Skin epidermis (tissue), 12 donors: ENCODE measurements around the gene ZDBF2.
A peak's percentile ranks its signal among the peaks of the same experiment; 100 is the strongest.
"Not testable (repeated sequence)": the region's sequence is repeated elsewhere in the genome, so short reads cannot be mapped to it uniquely, and the experiment has no call there.

Experiments
- H3K27ac ChIP-seq, 21 experiments: fragments of 200-600 bp; sonication (generic) in 11 of 21; one replicate each; pipeline ENCODE4 v1.5.0; 2020; ENCODE audit warnings: mild to moderate bottlenecking in 3 of 21, inconsistent platforms in 2 of 21, moderate library complexity in 2 of 21
- H3K4me3 ChIP-seq, 7 experiments: fragments of 200-600 bp; sonication (generic) in 2 of 7; one replicate each; pipeline ENCODE4 v1.5.0; 2020; ENCODE audit warnings: inconsistent platforms in 2 of 7, mild to moderate bottlenecking in 2 of 7, moderate library complexity in 1 of 7

ZDBF2 gene

DNA sequence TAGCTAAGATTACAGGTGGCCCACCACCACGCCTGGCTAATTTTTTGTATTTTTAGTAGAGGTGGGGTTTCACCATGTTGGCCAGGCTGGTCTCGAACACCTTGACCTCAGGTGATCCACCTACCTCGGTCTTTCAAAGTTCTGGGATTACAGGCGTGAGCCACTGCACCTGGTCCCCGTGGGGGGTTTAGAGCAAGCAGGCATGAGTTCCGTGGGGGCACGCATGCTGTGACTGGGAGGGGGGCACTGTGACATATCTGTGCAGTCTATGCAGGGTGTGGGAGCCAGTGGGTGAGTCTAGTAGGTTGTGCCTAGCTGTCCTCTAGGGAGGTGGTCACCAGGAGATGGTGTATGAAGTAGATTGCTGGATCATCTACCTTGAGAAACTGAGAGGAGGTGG, 16.6 kb upstream of the ZDBF2 start:
- H3K27ac ChIP-seq: no peak overlapping the region
- H3K4me3 ChIP-seq: no peak overlapping the region

GRCh38 chr2:206258615-206259014, 15.8 kb upstream of the ZDBF2 start:
- not testable (repeated sequence) for H3K4me3 ChIP-seq, H3K27ac ChIP-seq

DNA sequence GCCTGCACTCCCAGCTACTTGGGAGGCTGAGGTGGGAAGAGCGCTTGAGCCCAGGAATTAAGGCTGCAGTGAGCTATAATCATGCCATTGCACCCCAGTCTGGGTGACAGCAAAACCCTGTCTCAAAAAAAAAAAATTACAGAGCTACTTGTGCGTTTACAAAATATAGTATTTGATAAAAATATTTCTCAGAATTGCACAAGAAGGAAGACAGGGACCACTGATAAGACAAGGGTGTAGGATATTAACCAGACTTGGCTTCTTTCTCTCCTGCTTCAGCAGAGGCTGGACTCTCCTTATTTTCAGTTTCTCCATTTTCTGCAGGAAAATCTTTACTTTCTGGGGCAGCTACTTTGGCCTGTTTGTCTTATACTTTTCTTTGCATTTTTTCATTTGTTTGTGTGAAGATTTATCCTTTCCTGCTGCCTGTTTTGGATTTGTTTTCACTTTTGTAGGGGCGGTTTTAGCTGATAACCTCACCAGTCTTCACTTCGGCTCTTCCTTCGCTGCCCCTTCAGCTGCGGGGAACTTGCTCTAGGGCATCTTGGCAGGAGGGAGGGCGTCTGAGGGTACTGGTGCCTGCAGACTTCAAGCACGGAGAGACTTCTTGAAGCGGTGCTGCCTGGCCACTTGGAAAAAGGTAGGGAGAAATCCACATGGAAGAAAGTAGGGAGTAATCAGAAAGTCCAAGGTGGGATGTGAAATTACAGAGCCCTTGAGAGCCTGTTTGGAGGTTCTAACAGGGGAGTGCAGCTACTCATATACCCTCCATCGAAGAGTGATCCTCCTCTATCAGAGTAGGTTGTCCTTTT, 14.9 kb upstream of the ZDBF2 start:
- Histone ChIP-seq H3K4me3 (no peak overlapping the region), H3K27ac (no peak overlapping the region)

GRCh38 chr2:206260188-206261012, 14.1 kb upstream of the ZDBF2 start:
- Histone ChIP-seq H3K27ac (no peak overlapping the region), H3K4me3 (no peak overlapping the region)

- Histone ChIP-seq H3K27ac (no peak overlapping the region), H3K4me3 (no peak overlapping the region)
These were observed 10.4 kb upstream of the ZDBF2 start for GRCh38 chr2:206263959-206264603.

- Histone ChIP-seq H3K4me3 (no peak overlapping the region), H3K27ac (no peak overlapping the region)
These were observed 8.0 kb upstream of the ZDBF2 start for GRCh38 chr2:206266130-206267125.

- Histone ChIP-seq H3K27ac (no peak overlapping the region), H3K4me3 (no peak overlapping the region)
These were observed 6.9 kb upstream of the ZDBF2 start for GRCh38 chr2:206267567-206267966.

DNA sequence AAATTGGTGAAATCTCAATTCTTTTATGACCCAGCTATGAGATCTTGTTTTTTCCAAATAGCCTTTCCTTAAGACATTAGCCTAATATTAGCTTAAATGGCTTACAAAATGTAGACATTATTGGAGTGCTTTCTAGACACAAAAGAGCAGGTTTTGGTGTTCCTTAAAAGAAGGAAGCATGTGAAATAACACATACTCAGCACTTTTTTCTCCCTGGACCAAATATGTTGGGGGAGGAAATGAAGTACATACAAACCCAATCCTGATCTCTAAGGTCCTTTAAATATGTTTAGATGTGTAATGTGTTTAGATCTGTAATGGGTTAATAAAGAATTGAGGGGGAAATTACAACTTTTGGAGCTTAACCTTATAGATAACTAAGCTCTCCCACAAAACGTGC, 3.4 kb upstream of the ZDBF2 start:
- H3K4me3 ChIP-seq: no peak overlapping the region

DNA sequence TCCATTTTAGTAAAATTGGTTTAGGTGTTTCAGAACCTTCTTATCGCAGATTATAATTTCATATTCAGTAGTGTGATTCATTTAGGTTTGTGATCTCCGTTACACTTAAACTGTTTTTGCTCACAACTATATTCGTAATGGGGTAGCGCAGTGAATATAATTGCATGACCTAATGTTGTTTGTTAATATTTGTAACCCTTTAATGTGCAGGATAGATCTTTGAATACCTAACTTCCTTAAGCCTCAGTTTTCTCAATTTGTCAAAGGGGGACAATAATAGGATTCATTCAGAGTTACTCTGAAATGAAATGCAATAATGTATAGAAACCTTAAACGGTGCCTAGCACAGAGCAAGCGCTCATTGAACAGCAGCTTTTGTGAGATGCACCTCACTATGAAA, 558 bp upstream of the ZDBF2 start:
- H3K4me3 ChIP-seq: peak overlapping the region in 6 of 7 experiments; percentile 43 to 66 (median 64)
- H3K27ac ChIP-seq: peak overlapping the region in 1 of 21 experiments; percentile 77

More for the DNA sequence above, 3.4 kb upstream of the ZDBF2 start:
- H3K27ac ChIP-seq: no peak overlapping the region

DNA sequence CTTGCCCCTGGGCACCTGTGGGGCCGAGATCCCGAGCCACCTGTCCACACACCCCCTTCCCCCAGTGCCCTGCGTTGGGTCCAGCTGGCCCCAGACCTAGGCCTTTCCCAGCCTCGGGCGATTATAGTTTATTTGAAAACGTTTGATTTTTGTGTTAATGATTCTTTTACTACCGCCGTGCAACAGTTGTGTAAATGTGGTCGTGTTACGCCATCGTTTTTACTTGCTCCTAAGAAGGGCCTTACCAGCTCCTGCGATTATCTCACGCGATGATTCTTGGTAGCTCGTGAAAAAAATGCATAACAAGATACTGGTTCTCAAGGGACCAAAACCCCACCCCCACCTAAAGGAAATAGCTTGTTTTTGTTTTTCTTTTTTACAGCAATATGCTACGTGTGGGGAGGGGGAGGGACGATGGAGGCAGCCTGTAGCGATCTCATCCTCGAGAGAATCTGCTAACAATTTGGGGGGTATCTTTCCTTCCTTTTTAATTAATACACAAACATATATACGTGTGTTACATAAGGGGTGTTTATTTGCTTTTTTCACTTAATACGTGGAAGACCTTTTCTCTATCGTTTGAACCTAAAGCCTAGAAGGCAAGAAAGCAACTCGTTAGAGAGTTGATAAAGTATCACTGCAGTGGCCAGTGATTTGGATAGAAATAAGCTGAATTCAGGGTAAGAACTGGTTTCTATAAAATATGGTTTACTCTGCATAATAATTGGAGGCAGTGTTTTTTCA, 1.0 kb downstream of the ZDBF2 start:
- H3K27ac ChIP-seq: peak overlapping the region in 16 of 21 experiments; percentile 29 to 80 (median 62)
- H3K4me3 ChIP-seq: peak overlapping the region; percentile 43 to 66 (median 66)

- no peak overlapping the region for H3K27ac ChIP-seq
- no peak overlapping the region for H3K4me3 ChIP-seq
These were observed 1.9 kb downstream of the ZDBF2 start for GRCh38 chr2:206276169-206276942.

DNA sequence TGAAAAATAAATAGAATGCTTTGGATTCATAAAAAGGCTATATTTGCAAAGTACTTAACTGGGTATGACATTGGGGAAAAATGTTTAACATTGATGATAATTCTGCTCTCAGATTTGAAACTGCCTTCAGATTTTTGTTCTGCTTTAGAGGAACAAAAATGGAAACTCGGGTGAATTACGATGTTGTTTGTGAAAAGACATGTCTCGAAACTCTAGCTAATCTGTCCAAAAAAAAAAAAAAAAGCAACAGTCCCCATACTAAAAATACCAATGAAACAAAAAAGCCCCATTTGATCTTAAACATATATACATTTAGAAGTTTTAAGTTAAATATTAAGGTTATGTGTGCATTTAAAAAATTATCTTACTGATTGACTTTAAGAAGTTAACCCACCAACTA, 3.0 kb downstream of the ZDBF2 start:
- no peak overlapping the region for H3K4me3 ChIP-seq
- H3K27ac ChIP-seq: no peak overlapping the region

- Histone ChIP-seq H3K27ac (no peak overlapping the region), H3K4me3 (no peak overlapping the region)
These were observed 8.3 kb downstream of the ZDBF2 start for GRCh38 chr2:206282746-206283145.

- no peak overlapping the region for H3K4me3 ChIP-seq
- H3K27ac ChIP-seq: no peak overlapping the region
These were observed 12.7 kb downstream of the ZDBF2 start for GRCh38 chr2:206287197-206287596.

- no peak overlapping the region for H3K27ac ChIP-seq
- H3K4me3 ChIP-seq: no peak overlapping the region
These were observed 14.9 kb downstream of the ZDBF2 start for GRCh38 chr2:206289391-206289790.

GRCh38 chr2:206296128-206296527, 21.7 kb downstream of the ZDBF2 start:
- Histone ChIP-seq H3K27ac (no peak overlapping the region), H3K4me3 (no peak overlapping the region)

GRCh38 chr2:206299608-206300007, 25.1 kb downstream of the ZDBF2 start:
- H3K4me3 ChIP-seq, H3K27ac ChIP-seq: not testable (repeated sequence)
